Parathyroid adenoma (tissue), 2 donors: ENCODE data around the gene MIOS.

Experiments used
- H2AFZ ChIP-seq: fragments of 300-600 bp; sonication (generic); one replicate; pipeline ENCODE4 v1.7.0; 2017; ENCODE audit warnings: antibody characterized with exemption, mild to moderate bottlenecking
- H3K27ac ChIP-seq: fragments of 300-600 bp; sonication (generic); one replicate; pipeline ENCODE4 v1.7.0; 2017
- H3K27me3 ChIP-seq: fragments of 300-600 bp; sonication (generic); one replicate; pipeline ENCODE4 v1.7.0; 2017; ENCODE audit warnings: low read length; ENCODE audit not compliant: control insufficient read depth, insufficient read depth
- H3K36me3 ChIP-seq: fragments of 300-600 bp; sonication (generic); one replicate; pipeline ENCODE4 v1.7.0; 2017; ENCODE audit warnings: low read length; ENCODE audit not compliant: control insufficient read depth, insufficient read depth
- H3K4me1 ChIP-seq: fragments of 300-600 bp; sonication (generic); one replicate; pipeline ENCODE4 v1.7.0; 2017; ENCODE audit warnings: control low read depth
- H3K4me2 ChIP-seq: fragments of 300-600 bp; sonication (generic); one replicate; pipeline ENCODE4 v1.7.0; 2017; ENCODE audit warnings: low read length
- H3K4me3 ChIP-seq: fragments of 300-600 bp; sonication (generic); one replicate; pipeline ENCODE4 v1.7.0; 2017; ENCODE audit warnings: low read depth, low read length
- H3K79me2 ChIP-seq: fragments of 300-600 bp; sonication (generic); one replicate; pipeline ENCODE4 v1.7.0; 2017; ENCODE audit warnings: control low read depth
- H3K9ac ChIP-seq: fragments of 300-600 bp; sonication (generic); one replicate; pipeline ENCODE4 v1.7.0; 2017; ENCODE audit warnings: mild to moderate bottlenecking
- H3K9me3 ChIP-seq: fragments of 300-600 bp; sonication (generic); one replicate; pipeline ENCODE4 v1.7.0; 2017; ENCODE audit warnings: low read length; ENCODE audit not compliant: control insufficient read depth
- TF ChIP-seq, protein P1 (sequence below): fragments of 300-600 bp; sonication (generic); IDR thresholded peaks from one replicate; pipeline ENCODE4 v1.7.0; 2017; ENCODE audit warnings: antibody characterized with exemption, mild to moderate bottlenecking
- donor health status: primary hyperparathyroidism.

The MIOS gene

DNA sequence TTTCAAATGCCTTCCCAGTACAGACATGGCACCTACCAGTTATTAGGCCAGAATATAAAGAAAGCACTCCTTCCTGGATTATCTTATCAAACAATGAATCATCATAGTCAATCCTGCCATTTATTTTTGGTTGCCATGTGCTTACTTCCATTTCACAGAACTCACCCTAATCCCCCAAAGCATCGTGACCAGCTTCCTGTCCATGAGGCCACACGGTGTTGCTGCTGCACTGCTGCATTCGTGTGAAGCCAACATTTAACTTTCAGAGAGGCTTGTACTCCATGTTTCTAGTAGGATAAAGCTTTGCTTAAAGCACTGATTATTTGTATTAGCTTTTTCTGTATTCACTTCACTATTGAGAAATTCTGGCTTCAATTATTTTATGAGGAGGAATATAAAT is 45.4 kb upstream of the MIOS start:
- TF ChIP-seq, protein P1, sequence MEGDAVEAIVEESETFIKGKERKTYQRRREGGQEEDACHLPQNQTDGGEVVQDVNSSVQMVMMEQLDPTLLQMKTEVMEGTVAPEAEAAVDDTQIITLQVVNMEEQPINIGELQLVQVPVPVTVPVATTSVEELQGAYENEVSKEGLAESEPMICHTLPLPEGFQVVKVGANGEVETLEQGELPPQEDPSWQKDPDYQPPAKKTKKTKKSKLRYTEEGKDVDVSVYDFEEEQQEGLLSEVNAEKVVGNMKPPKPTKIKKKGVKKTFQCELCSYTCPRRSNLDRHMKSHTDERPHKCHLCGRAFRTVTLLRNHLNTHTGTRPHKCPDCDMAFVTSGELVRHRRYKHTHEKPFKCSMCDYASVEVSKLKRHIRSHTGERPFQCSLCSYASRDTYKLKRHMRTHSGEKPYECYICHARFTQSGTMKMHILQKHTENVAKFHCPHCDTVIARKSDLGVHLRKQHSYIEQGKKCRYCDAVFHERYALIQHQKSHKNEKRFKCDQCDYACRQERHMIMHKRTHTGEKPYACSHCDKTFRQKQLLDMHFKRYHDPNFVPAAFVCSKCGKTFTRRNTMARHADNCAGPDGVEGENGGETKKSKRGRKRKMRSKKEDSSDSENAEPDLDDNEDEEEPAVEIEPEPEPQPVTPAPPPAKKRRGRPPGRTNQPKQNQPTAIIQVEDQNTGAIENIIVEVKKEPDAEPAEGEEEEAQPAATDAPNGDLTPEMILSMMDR: no peak

GRCh38 chr7:7522421-7522820 is 44.3 kb upstream of the MIOS start:
- H3K9ac ChIP-seq: no peak overlapping the region
- H3K27ac ChIP-seq: no peak overlapping the region
- H3K4me3 ChIP-seq: no peak overlapping the region
- TF ChIP-seq, protein P1: no peak
- no peaks in the 10 kb centered on the region for H3K36me3 ChIP-seq
- no peaks in the 10 kb centered on the region for H3K27me3 ChIP-seq
- no peak overlapping the region for H2AFZ ChIP-seq
- no peaks in the 10 kb centered on the region for H3K79me2 ChIP-seq
- no peaks in the 10 kb centered on the region for H3K9me3 ChIP-seq
- H3K4me1 ChIP-seq: no peaks in the 10 kb centered on the region
- H3K4me2 ChIP-seq: no peak overlapping the region

More for the DNA sequence above, 45.4 kb upstream of the MIOS start:
- no peak overlapping the region for H3K4me2 ChIP-seq
- H3K9ac ChIP-seq: no peak overlapping the region
- H3K27ac ChIP-seq: no peak overlapping the region
- no peaks in the 10 kb centered on the region for H3K9me3 ChIP-seq
- no peaks in the 10 kb centered on the region for H3K27me3 ChIP-seq
- H3K4me3 ChIP-seq: no peak overlapping the region
- no peaks in the 10 kb centered on the region for H3K36me3 ChIP-seq
- no peaks in the 10 kb centered on the region for H3K79me2 ChIP-seq
- H2AFZ ChIP-seq: no peak overlapping the region
- H3K4me1 ChIP-seq: no peaks in the 10 kb centered on the region

DNA sequence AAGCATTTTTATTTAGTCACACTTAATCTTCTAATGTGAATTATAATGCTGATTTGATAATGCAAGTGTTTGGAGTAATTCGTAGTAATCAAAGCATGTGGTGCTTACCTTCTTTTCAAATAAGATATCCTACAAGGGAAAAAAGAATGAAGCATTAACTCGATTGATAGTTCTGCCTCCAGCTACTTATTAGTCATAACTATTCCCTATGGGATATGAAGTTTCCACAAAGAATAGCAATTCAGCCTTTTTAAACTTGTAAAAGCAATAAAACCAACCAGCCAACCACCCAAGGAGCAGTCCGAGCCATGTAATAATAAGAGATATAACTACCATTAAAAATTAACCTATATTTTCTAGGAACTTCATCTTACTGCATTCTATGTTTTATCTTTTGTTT is 42.6 kb upstream of the MIOS start:
- Histone ChIP-seq H3K4me1 (no peaks in the 10 kb centered on the region), H3K9ac (no peak overlapping the region), H3K9me3 (no peaks in the 10 kb centered on the region), H3K4me2 (no peak overlapping the region), H3K79me2 (no peaks in the 10 kb centered on the region), H2AFZ (no peak overlapping the region), H3K27ac (no peak overlapping the region), H3K4me3 (no peak overlapping the region), H3K27me3 (no peaks in the 10 kb centered on the region), H3K36me3 (no peaks in the 10 kb centered on the region)
- TF ChIP-seq, protein P1: no peak

DNA sequence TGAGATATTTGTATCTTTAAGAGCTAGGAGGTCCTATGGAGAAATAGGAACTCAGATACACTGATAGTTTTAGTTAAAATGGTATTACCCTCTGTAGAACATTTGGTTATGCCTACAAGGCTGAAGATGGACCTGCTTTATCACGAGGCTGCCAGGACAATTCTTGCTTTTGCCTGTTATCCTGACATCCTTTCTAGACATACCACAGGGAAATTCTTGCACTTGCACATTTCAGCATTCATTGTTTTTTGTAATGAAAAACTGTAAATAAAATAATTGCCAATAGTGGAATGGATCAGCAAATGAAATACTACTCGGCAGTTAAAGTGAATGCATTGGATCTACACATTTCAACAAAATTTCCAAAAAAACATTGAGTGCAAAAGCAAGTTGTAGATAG is 40.7 kb upstream of the MIOS start:
- H3K27ac ChIP-seq: no peak overlapping the region
- no peak overlapping the region for H3K9ac ChIP-seq
- no peaks in the 10 kb centered on the region for H3K27me3 ChIP-seq
- no peak overlapping the region for H3K4me2 ChIP-seq
- no peak overlapping the region for H2AFZ ChIP-seq
- TF ChIP-seq, protein P1: no peak
- H3K79me2 ChIP-seq: no peaks in the 10 kb centered on the region
- no peak overlapping the region for H3K4me3 ChIP-seq
- no peaks in the 10 kb centered on the region for H3K9me3 ChIP-seq
- no peaks in the 10 kb centered on the region for H3K36me3 ChIP-seq
- H3K4me1 ChIP-seq: no peaks in the 10 kb centered on the region

GRCh38 chr7:7527047-7527446 is 39.6 kb upstream of the MIOS start:
- Histone ChIP-seq H3K9ac (no peak overlapping the region), H3K27ac (no peak overlapping the region), H3K9me3 (no peaks in the 10 kb centered on the region), H3K79me2 (no peaks in the 10 kb centered on the region), H3K27me3 (no peaks in the 10 kb centered on the region), H3K36me3 (no peaks in the 10 kb centered on the region), H3K4me3 (no peak overlapping the region), H2AFZ (no peak overlapping the region), H3K4me2 (no peak overlapping the region), H3K4me1 (no peaks in the 10 kb centered on the region)
- TF ChIP-seq, protein P1: no peak
